Suppressor macrophage (primary cell): ENCODE measurements around the gene STMND1.
"Not testable (repeated sequence)": the region's sequence is repeated elsewhere in the genome, so short reads cannot be mapped to it uniquely, and the experiment has no call there.

Experiments used
- DNase-seq, 4 experiments: peaks; one replicate each; pipeline ENCODE4 v3.0.0-alpha.2; 2020 to 2022
- total RNA-seq, 17 experiments: gene quantifications; one replicate each; lab custom pipeline; 2026; ENCODE audit warnings: mixed read lengths in 6 of 17, inconsistent platforms in 3 of 17; lab: John Stamatoyannopoulos, UW

STMND1 gene
- total RNA-seq = 0 to 1.4 (median 0) reads per million in 17 experiments

DNA sequence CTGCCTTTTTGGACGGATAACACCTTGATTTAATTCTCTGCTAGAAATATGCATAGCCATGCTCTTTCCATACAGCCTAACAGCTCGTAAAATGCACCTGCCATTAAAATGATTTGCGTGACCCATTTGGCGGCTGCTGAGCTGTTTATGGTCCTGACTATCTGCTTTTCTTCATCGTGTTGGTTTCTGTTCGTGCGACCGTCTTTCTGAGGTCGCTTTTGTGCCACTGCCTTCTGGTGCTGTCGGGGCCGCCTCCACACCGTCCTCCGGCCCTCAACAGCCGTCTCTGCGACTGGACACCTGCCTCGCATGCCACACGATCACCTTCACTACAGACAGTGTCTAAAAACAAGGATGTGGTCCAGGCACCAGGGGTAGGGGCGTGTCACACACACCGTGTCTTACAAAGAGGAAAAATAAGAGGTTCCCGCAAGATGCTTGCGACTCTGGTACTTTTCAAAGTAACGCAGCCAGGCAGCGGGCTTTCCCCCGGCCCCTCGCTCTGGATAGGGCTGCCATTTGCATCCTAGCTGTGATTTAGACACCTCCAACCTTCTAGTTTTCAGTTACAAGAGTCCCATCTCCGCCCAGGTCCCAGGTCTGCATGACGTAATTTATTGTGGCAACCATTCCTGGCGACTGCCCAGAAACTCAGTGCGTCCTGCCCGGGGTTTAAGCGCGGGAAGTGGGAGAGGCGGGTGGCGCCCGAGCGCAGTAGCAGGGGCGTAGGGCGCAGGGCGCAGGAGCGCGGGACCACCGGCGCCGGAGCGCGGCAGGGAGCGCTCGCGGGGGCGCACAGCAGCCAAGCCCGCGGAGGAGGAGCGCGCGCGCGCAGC, at the start of gene STMND1:
STMND1 (plus strand) TSS at position 629 of the 836 bp plus-strand sequence. CDS start 208 bp downstream, outside the sequence.
- peak; percentile 7 to 22 (median 14) for DNase-seq

DNA sequence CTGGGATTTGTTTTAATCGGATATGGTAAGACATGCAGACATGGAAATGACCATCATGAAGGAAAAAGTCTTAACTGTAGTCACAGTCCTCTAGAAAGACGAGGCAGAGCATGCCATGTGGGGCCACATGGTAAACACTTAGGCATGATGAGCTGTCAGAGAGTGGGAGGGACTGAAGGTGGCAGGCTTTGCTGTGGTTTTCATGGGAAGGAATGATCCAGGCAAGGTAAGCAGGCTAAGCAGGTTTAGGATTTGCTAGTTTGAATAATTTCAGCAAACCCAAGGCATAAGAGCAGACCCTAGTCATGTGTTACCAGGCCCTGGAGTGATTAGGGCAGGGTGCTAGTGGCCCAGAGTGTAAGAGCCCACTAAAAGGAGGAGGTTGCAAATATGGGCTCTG, 47.2 kb upstream of the STMND1 start:
- DNase-seq = peak in 1 of 4 experiments; percentile 8

DNA sequence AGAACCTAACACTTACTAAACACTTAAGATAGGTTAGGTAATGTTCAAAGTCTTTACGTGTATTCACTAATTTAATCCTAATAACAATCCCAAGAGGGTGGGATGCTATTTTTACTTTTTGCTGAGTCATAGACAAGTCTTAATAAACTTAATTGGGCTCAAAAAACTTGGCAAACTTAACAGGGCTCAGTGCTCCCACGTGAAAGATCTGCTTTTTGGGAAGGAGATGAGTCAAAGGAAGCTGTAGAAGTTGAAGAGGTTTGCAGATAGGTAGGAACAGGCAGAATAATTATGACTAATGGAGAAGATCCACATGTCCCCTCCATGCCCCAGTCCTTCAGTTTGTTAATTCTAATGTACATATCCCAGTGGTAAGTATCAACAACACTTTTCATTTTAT, 44.5 kb upstream of the STMND1 start:
- DNase-seq = peak in 2 of 4 experiments; percentile 4 to 6

DNA sequence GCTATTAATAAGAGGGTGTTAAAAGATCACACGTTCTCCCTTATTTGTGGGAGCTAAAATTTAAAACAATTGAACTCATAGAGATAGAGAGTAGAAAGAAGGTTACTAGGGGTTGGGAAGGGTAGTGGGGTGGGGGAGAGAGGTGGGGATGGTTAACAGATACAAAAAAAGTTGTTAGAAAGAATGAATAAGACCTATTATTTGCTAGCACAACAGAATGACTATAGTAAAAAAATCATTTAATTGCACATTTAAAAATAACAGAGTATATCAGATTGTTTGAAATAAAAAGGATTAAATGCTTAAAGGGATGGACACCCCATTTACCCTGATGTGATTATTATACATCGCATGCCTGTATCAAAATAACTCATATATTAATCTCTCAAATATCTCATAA, 43.3 kb upstream of the STMND1 start:
- no peak for DNase-seq

DNA sequence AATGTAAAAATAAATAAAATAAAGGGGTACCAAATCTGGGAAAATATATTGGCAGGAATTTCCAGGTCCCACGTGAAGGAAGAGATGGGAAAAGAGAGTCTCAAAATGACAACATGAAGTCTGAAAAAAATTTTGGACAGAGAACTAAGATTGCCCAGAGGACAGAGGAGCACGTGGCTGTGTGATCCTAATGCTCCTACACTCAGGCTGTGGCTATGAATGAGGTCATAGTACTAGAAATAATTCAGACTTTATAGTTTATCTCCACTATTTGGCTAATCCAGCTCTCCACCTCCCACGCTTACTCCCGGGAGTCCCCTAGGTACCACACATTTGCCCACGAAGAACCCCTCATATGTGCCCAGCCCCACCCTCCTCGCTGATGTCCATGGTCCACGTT, 42.8 kb upstream of the STMND1 start:
- no peak for DNase-seq

DNA sequence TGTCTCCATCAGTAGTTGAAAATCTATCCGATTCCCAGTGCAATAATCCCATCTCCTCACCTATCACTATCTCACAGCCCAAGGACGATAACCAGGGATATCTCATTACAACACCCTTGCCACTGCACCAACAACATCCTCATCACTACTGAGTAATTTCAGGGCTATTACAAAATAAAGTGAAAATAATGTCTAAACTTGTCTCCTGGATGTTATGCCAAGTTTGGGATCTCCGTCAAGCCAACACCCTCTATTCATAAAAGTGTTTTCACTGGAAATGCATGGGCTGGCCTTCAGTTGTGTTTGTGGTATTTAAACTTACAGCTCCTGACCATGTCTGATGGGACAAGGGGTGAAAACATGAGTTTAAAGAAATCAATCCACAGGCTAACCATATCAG, 42.0 kb upstream of the STMND1 start:
- no peak for DNase-seq

DNA sequence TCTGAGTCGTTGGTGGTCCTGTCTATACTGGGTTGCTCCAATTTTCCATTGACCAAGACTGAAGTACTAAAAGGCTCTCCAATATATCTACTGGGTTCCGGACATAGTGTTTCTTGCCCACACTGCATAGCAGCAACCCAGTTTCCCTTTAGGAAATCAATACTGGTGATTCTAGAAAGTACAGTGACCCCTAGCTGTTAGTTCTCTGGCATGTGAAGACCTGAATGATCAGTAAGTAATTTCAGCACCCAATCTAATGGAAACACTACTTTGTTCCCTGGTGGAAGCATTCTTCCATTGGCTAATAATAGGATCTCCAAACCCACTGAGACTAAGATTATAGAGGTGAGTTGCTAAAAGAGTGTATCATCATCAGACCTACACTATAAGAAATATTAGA, 40.8 kb upstream of the STMND1 start:
- no peak for DNase-seq

DNA sequence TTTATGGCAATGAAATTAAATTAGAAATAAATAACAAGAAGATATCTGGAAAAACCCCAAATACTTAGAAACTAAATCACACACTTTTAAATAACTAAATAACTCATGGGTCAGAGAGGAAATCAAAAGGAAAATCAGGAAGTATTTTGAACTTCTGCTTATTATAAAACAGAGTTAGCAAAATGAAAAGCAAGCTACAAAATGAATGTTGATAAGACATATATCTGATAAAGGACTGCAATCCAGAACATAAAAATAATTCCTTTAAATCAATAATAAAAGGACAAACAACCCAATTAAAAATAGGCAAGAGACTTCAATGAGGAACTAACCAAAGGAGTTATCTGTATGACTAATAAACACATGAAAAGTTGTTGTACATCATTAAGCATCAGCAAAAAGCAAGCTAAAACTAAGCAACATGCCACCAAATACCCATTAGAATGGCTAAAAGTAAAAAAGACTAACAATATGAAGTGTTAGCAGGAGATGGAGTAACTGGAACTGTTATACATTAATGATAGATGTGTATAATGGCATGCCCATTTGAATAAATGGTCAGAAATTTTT, 38.9 kb upstream of the STMND1 start:
- DNase-seq = peak in 3 of 4 experiments; percentile 6 to 73 (median 68)

DNA sequence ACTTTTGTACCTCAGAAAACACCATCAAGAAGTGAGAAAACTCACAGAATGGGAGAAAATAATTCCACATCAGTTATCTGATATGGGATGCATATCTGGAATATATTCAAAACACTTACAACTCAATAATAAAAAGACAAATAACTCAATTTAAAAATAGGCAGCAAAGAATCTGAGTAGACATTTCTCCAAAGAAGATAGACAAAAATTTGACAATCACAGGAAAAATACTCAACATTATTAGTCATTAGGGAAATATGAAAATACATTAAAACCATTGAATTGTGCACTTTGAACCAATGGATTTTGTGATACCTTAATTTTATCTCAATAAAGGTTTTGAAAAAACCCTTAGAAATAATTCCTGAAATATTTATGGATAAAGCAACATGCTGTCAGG, 36.9 kb upstream of the STMND1 start:
- no peak for DNase-seq

DNA sequence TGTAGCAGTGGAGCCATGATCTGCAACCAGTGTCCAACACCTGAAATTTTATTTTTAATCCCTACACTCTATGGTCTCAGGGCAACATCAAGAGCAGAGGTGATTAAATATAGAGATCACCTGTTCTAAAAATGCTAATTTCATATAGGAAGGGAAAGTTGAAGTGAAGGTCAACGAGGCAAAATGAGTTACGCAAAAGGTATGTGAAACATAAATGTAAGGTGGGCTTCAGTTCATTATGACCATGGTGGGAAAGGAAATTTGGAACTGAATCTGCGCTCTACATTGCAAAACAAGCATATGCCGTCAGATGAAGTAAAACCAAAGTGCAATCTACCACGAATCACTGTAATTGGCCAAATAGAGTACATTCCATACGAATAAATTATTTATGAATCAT, 35.2 kb upstream of the STMND1 start:
- no peak for DNase-seq

DNA sequence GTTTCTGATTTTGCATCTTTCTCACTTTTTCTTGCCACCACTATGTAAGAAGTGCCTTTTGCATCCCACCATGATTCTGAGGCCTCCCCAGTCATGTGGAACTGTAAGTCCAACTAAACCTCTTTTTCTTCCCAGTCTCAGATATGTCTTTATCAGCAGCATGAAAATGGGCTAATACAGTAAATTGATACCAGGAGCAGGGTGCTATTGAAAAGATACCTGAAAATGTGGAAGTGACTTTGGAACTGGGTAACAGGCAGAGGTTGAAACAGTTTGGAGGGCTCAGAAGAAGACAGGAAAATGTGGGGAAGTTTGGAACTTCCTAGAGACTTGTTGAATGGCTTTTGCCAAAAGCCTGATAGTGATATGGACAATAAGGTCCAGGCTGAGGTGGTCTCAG, 32.9 kb upstream of the STMND1 start:
- not testable (repeated sequence) for DNase-seq

DNA sequence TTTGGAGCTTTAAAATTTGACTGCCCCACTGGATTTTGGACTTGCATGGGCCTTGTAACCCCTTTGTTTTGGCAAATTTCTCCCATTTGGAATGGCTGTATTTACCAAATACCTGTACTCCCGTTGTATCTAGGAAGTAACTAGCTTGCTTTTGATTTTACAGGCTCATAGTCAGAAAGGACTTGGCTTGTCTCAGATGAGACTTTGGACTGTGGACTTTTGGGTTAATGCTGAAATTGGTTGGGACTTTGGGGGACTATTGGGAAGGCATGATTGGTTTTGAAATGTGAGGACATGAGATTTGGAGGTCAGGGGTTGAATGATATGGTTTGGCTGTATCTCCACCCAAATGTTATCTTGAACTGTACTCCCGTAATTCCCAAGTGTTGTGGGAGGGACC, 31.4 kb upstream of the STMND1 start:
- not testable (repeated sequence) for DNase-seq

DNA sequence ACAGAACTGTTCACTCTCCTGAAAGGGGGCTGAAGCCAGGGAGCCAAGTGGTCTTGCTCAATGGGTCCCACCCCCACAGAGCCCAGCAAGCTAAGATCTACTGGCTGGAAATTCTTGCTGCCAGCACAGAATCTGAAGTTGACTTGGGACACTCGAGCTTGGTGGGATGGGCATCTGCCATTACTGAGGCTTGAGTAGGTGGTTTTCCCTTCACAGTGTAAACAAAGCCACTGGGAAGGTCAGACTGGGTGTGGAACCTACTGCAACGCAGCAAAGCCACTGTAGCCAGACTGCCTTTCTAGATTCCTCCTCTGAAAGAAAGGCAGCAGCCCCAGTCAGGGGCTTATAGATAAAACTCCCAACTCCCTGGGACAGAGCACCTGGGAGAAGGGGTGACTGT, 28.3 kb upstream of the STMND1 start:
- not testable (repeated sequence) for DNase-seq

DNA sequence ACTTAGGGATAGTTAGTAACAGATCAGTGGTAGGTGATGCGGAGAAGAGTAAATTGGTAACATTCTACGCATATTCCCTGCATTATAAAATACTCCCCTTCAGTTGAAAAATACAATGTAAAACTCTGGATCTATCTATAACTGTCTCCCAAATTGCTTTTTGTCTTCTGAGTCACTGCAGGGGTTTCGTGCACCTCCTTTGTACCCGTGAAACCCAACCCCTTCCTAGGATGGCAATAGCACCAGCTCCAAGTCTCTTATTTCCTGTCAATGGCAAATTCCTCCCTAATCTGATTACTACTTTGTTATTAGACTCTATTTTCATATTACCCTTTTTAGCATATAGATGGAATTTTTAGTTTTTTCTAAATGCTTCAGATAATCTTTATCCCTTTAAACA, 20.6 kb upstream of the STMND1 start:
- no peak for DNase-seq

DNA sequence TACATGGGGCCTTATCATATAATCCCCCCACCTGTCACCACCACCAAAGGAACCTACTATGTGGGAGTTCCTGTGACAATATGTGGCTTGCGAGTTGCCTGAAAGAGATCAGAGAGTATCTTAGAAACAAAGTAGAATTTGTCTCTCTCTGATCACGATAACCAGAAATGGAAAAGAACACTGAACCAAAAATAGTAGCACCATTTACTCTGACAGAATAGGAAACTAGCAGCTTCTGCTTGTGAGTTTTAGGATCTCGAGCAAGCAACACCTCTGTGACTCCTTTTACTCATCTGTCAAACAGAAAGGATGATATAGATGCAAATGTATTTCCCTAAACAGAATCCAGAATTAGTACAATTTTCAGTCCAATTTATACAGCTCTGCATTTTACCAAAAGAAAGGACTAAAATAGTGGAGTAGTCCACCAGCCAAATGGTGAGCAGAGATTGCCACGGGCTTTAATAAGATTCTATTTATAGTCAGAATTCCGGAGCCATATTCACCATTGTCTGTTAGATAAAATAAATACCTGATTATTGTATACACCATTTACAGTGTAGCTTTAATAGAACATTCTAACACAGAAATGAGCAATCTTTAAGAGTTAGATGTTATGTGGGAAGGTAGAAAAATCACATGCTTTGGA, 19.9 kb upstream of the STMND1 start:
- DNase-seq = no peak

DNA sequence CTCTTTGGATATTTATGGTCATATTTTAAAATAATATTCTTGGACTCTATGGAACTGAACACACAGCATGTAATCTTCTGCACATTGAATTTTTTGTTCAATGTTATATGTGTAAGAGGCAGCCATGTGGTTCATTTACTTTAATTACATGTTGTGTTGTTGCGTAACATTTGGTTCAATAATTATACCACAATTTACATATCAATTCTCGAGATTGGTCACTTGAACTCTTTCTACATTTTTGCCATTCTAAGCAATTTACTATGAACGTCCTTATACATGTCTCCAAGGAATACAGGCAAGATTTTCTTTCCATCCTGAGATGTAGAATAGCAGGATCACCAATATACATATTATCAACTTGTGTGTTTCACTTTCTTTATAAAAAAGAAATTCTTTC, 18.5 kb upstream of the STMND1 start:
- no peak for DNase-seq

DNA sequence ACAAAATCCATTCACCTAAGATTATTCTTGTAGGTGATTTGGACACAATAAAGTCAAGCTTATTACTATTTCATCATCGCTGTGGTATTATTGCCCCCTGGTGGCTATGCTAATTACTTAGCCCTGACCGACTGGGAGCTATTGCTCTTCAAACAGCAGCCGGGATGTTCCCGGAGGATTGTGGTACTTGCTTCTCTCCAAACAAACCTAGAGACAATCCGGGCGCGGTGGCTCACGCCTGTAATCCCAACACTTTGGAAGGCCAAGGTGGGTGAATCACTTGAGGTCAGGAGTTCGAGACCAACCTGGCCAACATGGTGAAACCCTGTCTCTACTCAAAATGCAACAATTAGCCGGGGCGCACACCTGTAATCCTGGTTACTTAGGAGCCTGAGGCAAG, 15.4 kb upstream of the STMND1 start:
- DNase-seq = peak; percentile 63 to 73 (median 68)

DNA sequence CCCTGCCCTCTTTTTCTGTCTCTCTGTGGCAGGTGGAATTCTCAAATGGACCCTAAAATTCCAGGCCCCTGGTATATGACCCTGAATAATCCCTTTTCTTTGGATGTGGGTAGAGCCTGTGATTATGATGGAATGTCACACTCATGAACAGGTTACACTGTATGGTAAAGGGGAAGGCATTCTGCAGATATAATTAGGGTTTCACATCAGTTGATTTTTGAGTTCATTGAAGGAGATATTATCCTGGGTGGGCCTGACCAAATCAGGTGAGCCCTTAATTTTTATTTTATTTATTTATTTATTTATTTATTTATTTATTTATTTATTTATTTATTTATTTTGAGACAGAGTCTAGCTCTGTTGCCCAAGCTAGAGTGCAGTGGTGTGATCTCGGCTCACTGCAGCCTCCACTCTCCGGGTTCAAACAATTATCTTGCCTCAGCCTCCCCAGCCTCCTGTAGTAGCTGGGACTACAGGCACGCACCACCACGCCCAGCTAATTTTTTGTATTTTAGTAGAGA, 13.7 kb upstream of the STMND1 start:
- DNase-seq = no peak

DNA sequence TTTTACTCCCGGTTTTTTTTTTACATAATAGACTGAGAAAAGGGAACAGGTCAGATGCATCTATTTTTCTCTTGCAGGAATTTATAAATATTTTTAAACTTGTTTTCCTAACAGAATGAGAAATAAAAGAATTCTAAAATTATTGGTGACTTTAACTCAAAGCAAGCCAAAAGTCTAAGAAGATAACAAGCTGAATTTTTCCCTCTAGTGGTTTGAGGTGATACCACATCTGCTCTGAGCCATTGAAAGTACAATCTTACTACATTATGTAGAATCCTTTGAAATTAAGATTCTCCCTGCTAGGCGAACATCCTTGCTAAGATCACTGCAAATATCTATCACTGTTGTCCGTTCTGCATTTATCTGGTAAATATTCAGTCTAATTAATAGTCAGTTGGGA, 10.7 kb upstream of the STMND1 start:
- DNase-seq = no peak

DNA sequence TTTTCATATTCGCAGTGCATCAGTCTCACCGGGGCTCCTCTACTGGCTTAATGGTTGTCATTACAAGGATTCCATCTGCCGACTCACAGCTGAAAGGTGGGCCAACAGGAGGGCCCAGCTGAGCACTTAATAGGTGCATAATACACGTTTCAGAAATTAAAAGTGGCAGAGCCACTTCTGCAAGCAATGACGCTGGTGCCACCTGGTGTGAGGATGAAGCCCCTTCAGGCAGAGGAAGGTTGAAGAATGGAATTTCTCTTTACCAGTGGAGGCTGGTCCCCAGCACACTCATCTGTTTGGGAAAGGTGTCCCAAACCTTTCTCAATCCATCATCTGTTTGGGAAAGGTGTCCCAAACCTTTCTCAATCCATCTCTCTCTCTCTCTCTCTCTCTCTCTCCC, 8.2 kb upstream of the STMND1 start:
- DNase-seq = peak in 1 of 4 experiments; percentile 10

DNA sequence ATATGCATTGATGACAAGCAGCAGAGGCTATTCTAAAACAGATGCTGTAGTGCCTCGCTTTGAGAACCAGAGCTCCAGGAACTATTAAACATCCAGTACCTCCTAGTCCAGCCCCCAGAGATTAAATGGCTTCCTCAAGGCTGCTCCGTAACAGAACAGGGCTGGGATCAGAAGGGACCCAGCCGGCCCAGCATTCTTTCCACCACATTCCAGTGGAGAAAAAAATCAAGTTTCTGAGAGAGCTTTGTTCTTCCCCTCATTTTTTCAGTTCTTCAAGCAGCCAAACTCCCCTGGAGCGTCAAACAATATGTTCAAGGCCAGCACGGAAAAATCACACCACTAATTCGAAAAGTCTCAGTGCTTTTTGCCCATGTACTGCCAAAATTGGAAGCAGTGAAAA, 5.8 kb upstream of the STMND1 start:
- DNase-seq = no peak

DNA sequence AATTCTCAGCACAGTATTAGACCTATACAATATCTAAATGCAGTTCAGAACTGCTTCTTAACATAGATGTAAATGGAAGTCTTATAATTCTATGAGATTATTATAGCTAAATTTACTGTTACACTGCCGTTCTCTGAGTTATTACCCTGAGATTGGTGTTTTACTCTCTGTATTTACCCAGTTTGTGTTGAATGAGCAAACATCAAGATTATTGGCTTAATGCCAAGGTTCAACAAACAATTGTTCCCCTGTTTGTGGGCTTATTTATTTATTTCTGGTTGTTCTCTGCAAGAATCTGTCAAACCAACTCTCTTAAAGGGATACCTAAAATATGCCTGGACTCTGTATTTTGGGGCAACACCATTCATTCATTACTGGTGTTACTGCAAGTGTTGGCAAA, 5.2 kb upstream of the STMND1 start:
- DNase-seq = no peak

DNA sequence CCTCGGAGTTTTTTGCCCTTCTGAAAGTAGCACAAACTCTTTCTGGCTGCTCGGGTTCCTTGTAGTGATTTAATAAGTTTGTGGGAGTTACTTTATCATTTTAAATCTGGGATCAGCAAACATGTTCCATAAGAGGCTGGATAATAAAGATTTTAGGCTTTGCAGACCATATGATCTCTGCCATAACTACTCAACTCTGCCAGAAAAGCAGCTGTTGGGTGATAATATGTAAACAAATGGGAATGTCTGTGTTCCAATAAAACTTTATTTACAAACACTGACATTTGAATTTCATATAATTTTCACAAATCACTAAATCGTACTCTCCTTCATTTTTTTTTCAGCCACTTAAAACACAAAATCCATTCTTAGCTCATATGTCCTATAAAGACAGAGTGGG, 3.9 kb upstream of the STMND1 start:
- no peak for DNase-seq

DNA sequence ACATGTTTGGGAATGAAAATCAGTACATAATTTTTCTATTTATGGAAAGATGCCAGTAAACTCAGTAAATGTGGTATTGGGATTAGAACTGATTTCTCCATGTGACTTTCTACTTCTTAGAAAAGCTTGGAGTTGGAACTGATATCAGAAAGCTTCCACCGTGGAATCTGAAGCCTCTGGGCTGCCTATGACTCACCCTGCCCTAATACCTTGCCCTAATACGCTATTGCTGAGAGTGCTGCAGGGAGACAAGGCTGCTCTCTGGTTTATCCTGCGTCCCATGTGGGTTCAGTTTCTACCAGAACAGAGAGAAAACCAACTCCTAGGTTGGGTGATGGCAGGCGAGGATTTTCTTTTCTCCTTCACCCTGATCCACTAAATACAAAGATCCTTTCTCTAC, 3.3 kb upstream of the STMND1 start:
- DNase-seq = no peak
